Cardiac muscle cell (in vitro differentiated cells and primary cell): ENCODE results near the gene PAX5. TPM values are rescaled to one million over a fixed set of nuclear protein-coding genes. Genes with fewer than 3 reads are reported as not detected.

Source experiments
- DNase-seq, 2 donors: peaks; one replicate each; pipeline versions ENCODE4 v3.0.0 to v3.0.0-alpha.2; 2010 to 2017; ENCODE audit warnings: low read depth in 1 of 2, low spot score in 1 of 2
- H3K27ac ChIP-seq: fragments of 200-600 bp; sonication (generic); 2 replicates; pipeline ENCODE4 v1.5.1; 2016
- H3K27me3 ChIP-seq: fragments of 200-600 bp; sonication (generic); 2 replicates; pipeline ENCODE4 v1.6.0; 2016; ENCODE audit warnings: control low read depth
- H3K36me3 ChIP-seq: fragments of 200-600 bp; sonication (generic); 2 replicates; pipeline ENCODE4 v1.5.1; 2016; ENCODE audit warnings: control low read depth
- H3K4me1 ChIP-seq: fragments of 200-600 bp; sonication (generic); 2 replicates; pipeline ENCODE4 v1.8.1; 2017; ENCODE audit warnings: low read depth, mild to moderate bottlenecking, mixed run types
- H3K4me3 ChIP-seq: fragments of 200-600 bp; sonication (generic); 2 replicates; pipeline ENCODE4 v1.5.1; 2016; ENCODE audit warnings: mild to moderate bottlenecking
- H3K9me3 ChIP-seq: fragments of 200-600 bp; sonication (generic); 2 replicates; pipeline ENCODE4 v1.5.1; 2017; ENCODE audit warnings: low read depth, mild to moderate bottlenecking, control low read depth
- CTCF ChIP-seq: IDR thresholded peaks from 2 replicates; pipeline ENCODE4 v1.5.1; 2012; ENCODE audit warnings: low read depth, mild to moderate bottlenecking, low read length
- polyA plus RNA-seq: library from polyadenylated mRNA; unstranded; fragments of >200 nt; fragmentation: Nextera tagmentation; extraction: Ambion mirVana; gene quantifications from 2 replicates; pipeline ENCODE4 v1.2.1, GENCODE V29; 2016
- total RNA-seq: library from RNA; depleted of rRNA; stranded (reverse); fragments of >200 nt; gene quantifications from 2 replicates; pipeline ENCODE4 v1.2.3, GENCODE V29; 2016

The PAX5 gene
- total and polyA plus RNA-seq, 2 experiments from 2014 or later: not detected

GRCh38 chr9:37053684-37054362, 19.8 kb upstream of the PAX5 start:
- Histone ChIP-seq H3K36me3 (no peaks in the 10 kb centered on the region), H3K4me3 (no peak overlapping the region), H3K27ac (no peak overlapping the region), H3K9me3 (no peaks in the 10 kb centered on the region), H3K4me1 (no peaks in the 10 kb centered on the region), H3K27me3 (peaks cover 84% of the 10 kb centered on the region)
- DNase-seq: no peak
- TF ChIP-seq CTCF: no peak

- H3K9me3 ChIP-seq: no peaks in the 10 kb centered on the region
- no peak for DNase-seq
- H3K4me3 ChIP-seq: no peak overlapping the region
- H3K36me3 ChIP-seq: no peaks in the 10 kb centered on the region
- no peak overlapping the region for H3K27ac ChIP-seq
- peaks cover 79% of the 10 kb centered on the region for H3K27me3 ChIP-seq
- H3K4me1 ChIP-seq: no peaks in the 10 kb centered on the region
- TF ChIP-seq CTCF: no peak
Measured at GRCh38 chr9:37046683-37047082, 12.6 kb upstream of the PAX5 start.

GRCh38 chr9:37042421-37042820, 8.4 kb upstream of the PAX5 start:
- peaks cover 5% of the 10 kb centered on the region for H3K4me1 ChIP-seq
- H3K4me3 ChIP-seq: no peak overlapping the region
- no peak for DNase-seq
- no peaks in the 10 kb centered on the region for H3K9me3 ChIP-seq
- H3K27me3 ChIP-seq: peaks cover 94% of the 10 kb centered on the region
- no peak overlapping the region for H3K27ac ChIP-seq
- no peaks in the 10 kb centered on the region for H3K36me3 ChIP-seq
- TF ChIP-seq CTCF: no peak

GRCh38 chr9:37040508-37041127, 6.5 kb upstream of the PAX5 start:
- TF ChIP-seq CTCF: no peak
- H3K27ac ChIP-seq: no peak overlapping the region
- H3K27me3 ChIP-seq: peaks cover 95% of the 10 kb centered on the region
- peaks cover 13% of the 10 kb centered on the region for H3K4me1 ChIP-seq
- DNase-seq: no peak
- no peaks in the 10 kb centered on the region for H3K9me3 ChIP-seq
- H3K36me3 ChIP-seq: no peaks in the 10 kb centered on the region
- no peak overlapping the region for H3K4me3 ChIP-seq

- no peak overlapping the region for H3K4me3 ChIP-seq
- no peaks in the 10 kb centered on the region for H3K9me3 ChIP-seq
- no peaks in the 10 kb centered on the region for H3K36me3 ChIP-seq
- no peak for TF ChIP-seq CTCF
- H3K4me1 ChIP-seq: peaks cover 13% of the 10 kb centered on the region
- H3K27ac ChIP-seq: no peak overlapping the region
- no peak for DNase-seq
- H3K27me3 ChIP-seq: peaks cover 99% of the 10 kb centered on the region
Measured at GRCh38 chr9:37038943-37039464, 4.9 kb upstream of the PAX5 start.
